Natural killer cell (primary cell): ENCODE measurements around the gene WDR90. TPM values are rescaled to one million over a fixed set of nuclear protein-coding genes. Genes with fewer than 3 reads are reported as not detected.

Source experiments
- ATAC-seq, 3 donors: fragments of 150-1000 bp in 2 of 3; fragments of 200-7000 bp in 1 of 3; cut with Tn5 transposase; 1 replicate in 1 of 3; 2 replicates in 2 of 3; pipeline ENCODE4 v1.10.0; 2021; ENCODE audit warnings: mild to moderate bottlenecking in 2 of 3, moderate library complexity in 2 of 3
- DNase-seq, 2 donors: peaks; one replicate each; pipeline versions ENCODE4 v3.0.0 to v3.0.0-alpha.2; 2013 to 2021; ENCODE audit warnings: mixed read lengths in 1 of 2
- H3K27ac ChIP-seq: one replicate; pipeline ENCODE4 v1.5.1; 2013; ENCODE audit warnings: mild to moderate bottlenecking, low read length
- H3K27me3 ChIP-seq: one replicate; pipeline ENCODE4 v1.6.1; 2013; ENCODE audit warnings: low read length; ENCODE audit not compliant: control insufficient read depth, insufficient read depth
- H3K36me3 ChIP-seq: one replicate; pipeline ENCODE4 v1.6.1; 2013; ENCODE audit warnings: low read length; ENCODE audit not compliant: control insufficient read depth, insufficient read depth
- H3K4me1 ChIP-seq: one replicate; pipeline ENCODE4 v1.6.1; 2013; ENCODE audit warnings: low read length; ENCODE audit not compliant: control insufficient read depth, insufficient read depth
- H3K4me3 ChIP-seq: one replicate; pipeline ENCODE4 v1.5.1; 2013; ENCODE audit warnings: low read length
- H3K9me3 ChIP-seq: one replicate; pipeline ENCODE4 v1.6.1; 2013; ENCODE audit warnings: low read length; ENCODE audit not compliant: control insufficient read depth, insufficient read depth
- H3K27ac Mint-ChIP-seq, 2 donors: one replicate each; pipeline ENCODE4 v1.8.0; 2022; ENCODE audit warnings: mild to moderate bottlenecking in 2 of 2, mixed read lengths in 2 of 2, moderate library complexity in 1 of 2
- H3K27me3 Mint-ChIP-seq, 2 donors: one replicate each; pipeline ENCODE4 v1.8.0; 2022; ENCODE audit warnings: low read depth in 2 of 2, mixed read lengths in 2 of 2
- H3K36me3 Mint-ChIP-seq: one replicate; pipeline ENCODE4 v1.8.0; 2022; ENCODE audit warnings: mixed read lengths
- H3K4me1 Mint-ChIP-seq, 2 donors: one replicate each; pipeline ENCODE4 v1.8.0; 2022; ENCODE audit warnings: mixed read lengths in 2 of 2
- H3K4me3 Mint-ChIP-seq: one replicate; pipeline ENCODE4 v1.8.0; 2022; ENCODE audit warnings: mild to moderate bottlenecking, moderate library complexity, mixed read lengths
- H3K9me3 Mint-ChIP-seq, 2 donors: one replicate each; pipeline ENCODE4 v1.8.0; 2022; ENCODE audit warnings: mixed read lengths in 2 of 2
- CTCF ChIP-seq: fragments of 200-600 bp; IDR thresholded peaks from one replicate; pipeline ENCODE4 v1.8.0; 2022; ENCODE audit warnings: antibody characterized with exemption
- WGBS: methylation state at CpG from one replicate; pipeline ENCODE4 v1.1.7; 2013; ENCODE audit warnings: missing lambda C conversion rate; ENCODE audit not compliant: insufficient coverage; 5-methylcytosine and 5-hydroxymethylcytosine counted together
- intact Hi-C: fragments of 100-400 bp; cut with micrococcal nuclease; formaldehyde crosslinking; loops from one replicate; pipeline ENCODE4 v1.14.2; 2022
- total RNA-seq, 4 donors: library from RNA; stranded (reverse); fragments of 120-200 nt in 1 of 4; gene quantifications; one replicate each; pipeline versions ENCODE4 v1.2.3 to v1.2.4, GENCODE V29; 2013 to 2022

WDR90 gene
- total RNA-seq, 3 donors from 2014 or later (not counting 1 experiment from before 2014, with no cell fraction given), result 16.7 to 22.8 (median 20.2) TPM

GRCh38 chr16:606656-607307, 42.4 kb upstream of the WDR90 start:
- Histone ChIP-seq H3K4me3 (no peak overlapping the region), H3K27ac (no peak overlapping the region), H3K4me1 (peaks cover 9% of the 10 kb centered on the region), H3K27me3 (no peaks in the 10 kb centered on the region), H3K36me3 (no peaks in the 10 kb centered on the region), H3K9me3 (peaks cover 6% of the 10 kb centered on the region)
- Mint-ChIP-seq H3K4me3 (no peak overlapping the region), H3K4me1 (peaks cover 19 to 30% of the 10 kb centered on the region in 2 donors), H3K27ac (no peak overlapping the region), H3K36me3 (no peaks in the 10 kb centered on the region), H3K9me3 (no peaks in the 10 kb centered on the region), H3K27me3 (no peaks in the 10 kb centered on the region)
- ATAC-seq, result no peak
- DNase-seq, result no peak
- intact Hi-C loops, result no loop called here
- TF ChIP-seq CTCF, result no peak
- WGBS, result 97% methylated on average over 20 of the region's 22 CpGs

- Histone ChIP-seq H3K36me3 (no peaks in the 10 kb centered on the region), H3K4me3 (no peak overlapping the region), H3K27me3 (no peaks in the 10 kb centered on the region), H3K27ac (no peak overlapping the region), H3K4me1 (peaks cover 6% of the 10 kb centered on the region), H3K9me3 (peaks cover 6% of the 10 kb centered on the region)
- no peak for TF ChIP-seq CTCF
- Mint-ChIP-seq H3K9me3 (no peaks in the 10 kb centered on the region), H3K4me1 (peaks cover 13 to 24% of the 10 kb centered on the region in 2 donors), H3K27ac (no peak overlapping the region), H3K27me3 (no peaks in the 10 kb centered on the region), H3K36me3 (no peaks in the 10 kb centered on the region), H3K4me3 (no peak overlapping the region)
- no peak for DNase-seq
- ATAC-seq, result no peak
- intact Hi-C loops, result no loop called here
- WGBS, result 92% methylated on average over 8 of the region's 10 CpGs
These were observed 41.1 kb upstream of the WDR90 start for GRCh38 chr16:608019-608418.

- DNase-seq, result no peak
- Histone ChIP-seq H3K9me3 (peaks cover 6% of the 10 kb centered on the region), H3K4me3 (no peak overlapping the region), H3K36me3 (no peaks in the 10 kb centered on the region), H3K4me1 (peaks cover 6% of the 10 kb centered on the region), H3K27ac (no peak overlapping the region), H3K27me3 (no peaks in the 10 kb centered on the region)
- intact Hi-C loops, result no loop called here
- Mint-ChIP-seq H3K27ac (no peak overlapping the region), H3K9me3 (no peaks in the 10 kb centered on the region), H3K4me1 (peaks cover 5 to 16% of the 10 kb centered on the region in 2 donors), H3K27me3 (no peaks in the 10 kb centered on the region), H3K4me3 (no peak overlapping the region), H3K36me3 (no peaks in the 10 kb centered on the region)
- ATAC-seq, result no peak
- WGBS, result 94% methylated on average over 13 of the region's 13 CpGs
- TF ChIP-seq CTCF, result no peak
These were observed 39.8 kb upstream of the WDR90 start for GRCh38 chr16:609316-609715.

- Histone ChIP-seq H3K4me3 (no peak overlapping the region), H3K27ac (no peak overlapping the region), H3K4me1 (peaks cover 6% of the 10 kb centered on the region), H3K9me3 (peaks cover 5% of the 10 kb centered on the region), H3K36me3 (no peaks in the 10 kb centered on the region), H3K27me3 (no peaks in the 10 kb centered on the region)
- Mint-ChIP-seq H3K9me3 (no peaks in the 10 kb centered on the region), H3K4me1 (peaks cover 5 to 16% of the 10 kb centered on the region in 2 donors), H3K27me3 (no peaks in the 10 kb centered on the region), H3K4me3 (no peak overlapping the region), H3K27ac (peak overlapping the region in 1 of 2 donors; percentile 31), H3K36me3 (no peaks in the 10 kb centered on the region)
- no peak for TF ChIP-seq CTCF
- DNase-seq, result no peak
- ATAC-seq, result no peak
- intact Hi-C loops, result loop anchor here (2.0 to 5.0 kb wide), 2 partner anchors 31 to 218 kb away; no protein-coding TSS in a partner anchor
- whole genome bisulfite sequencing, result 82% methylated on average over 14 of the region's 14 CpGs
These were observed 39.2 kb upstream of the WDR90 start for GRCh38 chr16:609984-610383.
